Measurements from ENCODE around the gene GPR15. TPM values are rescaled to one million over a fixed set of nuclear protein-coding genes. Genes with fewer than 3 reads are reported as not detected.

Gene GPR15
- total RNA-seq, 2 donors from 2014 or later, result not detected

DNA sequence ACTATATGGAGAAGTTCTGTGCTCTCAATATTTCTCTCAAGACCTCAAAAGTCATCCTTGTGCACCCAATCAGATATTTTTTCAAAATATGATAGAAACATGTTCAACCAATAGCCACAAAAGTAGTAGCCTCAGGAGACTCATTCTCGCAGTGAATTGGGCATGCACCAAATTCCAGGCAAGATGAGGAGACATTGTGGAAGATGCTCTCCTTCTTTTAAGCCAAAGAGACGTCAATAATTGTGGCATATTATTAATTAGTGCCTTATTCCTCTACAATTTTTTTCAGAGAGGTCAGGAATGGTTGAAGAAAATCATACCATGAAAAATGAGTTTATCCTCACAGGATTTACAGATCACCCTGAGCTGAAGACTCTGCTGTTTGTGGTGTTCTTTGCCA is 34.4 kb upstream of the GPR15 start, which contains the start of gene OR5K2:
Gene OR5K2, plus strand, starts transcription at position 301 of the 400 bp plus-strand sequence. Its CDS starts 0 bp downstream, at position 301.
- Mint-ChIP-seq H3K4me1 (no peaks in the 10 kb centered on the region), H3K27ac (no peak within 1 kb of the TSS), H3K9me3 (no peaks in the 10 kb centered on the region), H3K36me3 (ENCODE audit: low read depth) (no peaks in the 10 kb centered on the region), H3K27me3 (ENCODE audit: insufficient read depth) (no peaks in the 10 kb centered on the region), H3K4me3 (no peak within 1 kb of the TSS)
- Histone ChIP-seq H3K9me3 (ENCODE audit: control insufficient read depth, low read length) (no peaks in the 10 kb centered on the region), H3K27me3 (ENCODE audit: control insufficient read depth, insufficient read depth, low read length, poor library complexity, severe bottlenecking) (no peaks in the 10 kb centered on the region), H3K4me3 (ENCODE audit: low read length) (no peak within 1 kb of the TSS), H3K9ac (ENCODE audit: extremely low read depth, low read length, poor library complexity, severe bottlenecking) (no peak within 1 kb of the TSS), H3K36me3 (ENCODE audit: control insufficient read depth, insufficient read depth, low read length) (no peaks in the 10 kb centered on the region), H3K4me1 (ENCODE audit: control insufficient read depth, insufficient read depth, low read length) (no peaks in the 10 kb centered on the region), H3K27ac (ENCODE audit: low read depth, low read length) (no peak within 1 kb of the TSS)
- TF ChIP-seq, protein P1, sequence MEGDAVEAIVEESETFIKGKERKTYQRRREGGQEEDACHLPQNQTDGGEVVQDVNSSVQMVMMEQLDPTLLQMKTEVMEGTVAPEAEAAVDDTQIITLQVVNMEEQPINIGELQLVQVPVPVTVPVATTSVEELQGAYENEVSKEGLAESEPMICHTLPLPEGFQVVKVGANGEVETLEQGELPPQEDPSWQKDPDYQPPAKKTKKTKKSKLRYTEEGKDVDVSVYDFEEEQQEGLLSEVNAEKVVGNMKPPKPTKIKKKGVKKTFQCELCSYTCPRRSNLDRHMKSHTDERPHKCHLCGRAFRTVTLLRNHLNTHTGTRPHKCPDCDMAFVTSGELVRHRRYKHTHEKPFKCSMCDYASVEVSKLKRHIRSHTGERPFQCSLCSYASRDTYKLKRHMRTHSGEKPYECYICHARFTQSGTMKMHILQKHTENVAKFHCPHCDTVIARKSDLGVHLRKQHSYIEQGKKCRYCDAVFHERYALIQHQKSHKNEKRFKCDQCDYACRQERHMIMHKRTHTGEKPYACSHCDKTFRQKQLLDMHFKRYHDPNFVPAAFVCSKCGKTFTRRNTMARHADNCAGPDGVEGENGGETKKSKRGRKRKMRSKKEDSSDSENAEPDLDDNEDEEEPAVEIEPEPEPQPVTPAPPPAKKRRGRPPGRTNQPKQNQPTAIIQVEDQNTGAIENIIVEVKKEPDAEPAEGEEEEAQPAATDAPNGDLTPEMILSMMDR (conservative IDR thresholded peaks at IDR 0.05), result no peak
- WGBS, 2 experiments (ENCODE audit: insufficient coverage in 1 of 2, insufficient read length in 1 of 2), result 81% methylated on average over 2 of the region's 2 CpGs; no CpG with 5 or more reads in 1 of the 2 experiments
- DNase-seq, result no peak

DNA sequence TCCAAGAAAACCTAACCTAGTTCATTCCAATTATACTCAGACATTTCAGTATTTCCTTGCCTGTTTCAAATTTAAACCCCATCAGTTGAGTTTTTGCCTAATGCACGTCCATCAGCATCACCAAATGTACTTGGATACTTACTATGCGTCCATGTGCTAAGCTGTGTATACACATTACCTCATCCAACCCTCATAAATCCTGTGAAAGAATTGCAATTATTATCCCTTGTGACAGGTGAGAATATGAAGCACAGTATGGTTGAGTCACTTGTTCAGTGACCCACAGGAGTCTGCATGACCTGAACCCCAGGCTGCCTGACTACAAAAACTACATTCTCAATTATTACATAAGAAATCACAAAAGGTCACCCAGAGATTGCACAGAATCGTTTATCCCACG is 31.8 kb upstream of the GPR15 start:
- DNase-seq, result no peak
- 94 to 100% methylated on average over 1 to 4 of the region's 4 CpGs for WGBS, 2 experiments (ENCODE audit: insufficient coverage in 1 of 2, insufficient read length in 1 of 2)
- H3K9ac ChIP-seq (ENCODE audit: extremely low read depth, low read length, poor library complexity, severe bottlenecking), result no peak overlapping the region
- H3K27ac Mint-ChIP-seq, result no peak overlapping the region
- no peaks in the 10 kb centered on the region for H3K27me3 Mint-ChIP-seq (ENCODE audit: insufficient read depth)
- H3K36me3 Mint-ChIP-seq (ENCODE audit: low read depth), result no peaks in the 10 kb centered on the region
- H3K27ac ChIP-seq (ENCODE audit: low read depth, low read length), result no peak overlapping the region
- H3K36me3 ChIP-seq (ENCODE audit: control insufficient read depth, insufficient read depth, low read length), result no peaks in the 10 kb centered on the region
- no peaks in the 10 kb centered on the region for H3K9me3 Mint-ChIP-seq
- no peaks in the 10 kb centered on the region for H3K9me3 ChIP-seq (ENCODE audit: control insufficient read depth, low read length)
- no peaks in the 10 kb centered on the region for H3K27me3 ChIP-seq (ENCODE audit: control insufficient read depth, insufficient read depth, low read length, poor library complexity, severe bottlenecking)
- TF ChIP-seq, protein P1 (conservative IDR thresholded peaks at IDR 0.05), result no peak
- H3K4me1 ChIP-seq (ENCODE audit: control insufficient read depth, insufficient read depth, low read length), result no peaks in the 10 kb centered on the region
- no peaks in the 10 kb centered on the region for H3K4me1 Mint-ChIP-seq
- no peak overlapping the region for H3K4me3 Mint-ChIP-seq
- H3K4me3 ChIP-seq (ENCODE audit: low read length), result no peak overlapping the region

DNA sequence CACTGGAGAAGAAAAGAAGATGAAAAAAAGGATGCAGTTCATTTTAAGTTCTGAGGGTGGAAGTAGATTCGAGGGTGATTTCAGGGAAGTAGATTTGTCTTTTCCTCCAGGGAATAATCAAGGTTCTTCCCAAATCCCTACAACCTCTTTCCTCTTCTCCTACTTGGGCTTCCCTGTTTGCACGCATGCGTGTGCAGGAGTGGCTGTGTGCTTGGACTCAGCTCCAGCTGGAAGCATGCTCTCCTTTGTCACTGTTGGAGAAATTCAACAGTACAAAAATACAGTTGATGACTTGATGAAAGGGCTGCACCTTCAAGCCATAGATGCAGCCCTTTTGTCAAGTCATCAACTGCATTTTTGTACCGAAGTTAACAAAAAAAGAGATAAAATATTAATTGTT is 30.5 kb upstream of the GPR15 start:
- H3K27ac ChIP-seq (ENCODE audit: low read depth, low read length), result no peak overlapping the region
- H3K9me3 ChIP-seq (ENCODE audit: control insufficient read depth, low read length), result no peaks in the 10 kb centered on the region
- H3K27me3 Mint-ChIP-seq (ENCODE audit: insufficient read depth), result no peaks in the 10 kb centered on the region
- no peaks in the 10 kb centered on the region for H3K4me1 Mint-ChIP-seq
- H3K9ac ChIP-seq (ENCODE audit: extremely low read depth, low read length, poor library complexity, severe bottlenecking), result no peak overlapping the region
- TF ChIP-seq, protein P1 (conservative IDR thresholded peaks at IDR 0.05), result no peak
- H3K27me3 ChIP-seq (ENCODE audit: control insufficient read depth, insufficient read depth, low read length, poor library complexity, severe bottlenecking), result no peaks in the 10 kb centered on the region
- H3K36me3 ChIP-seq (ENCODE audit: control insufficient read depth, insufficient read depth, low read length), result no peaks in the 10 kb centered on the region
- no peaks in the 10 kb centered on the region for H3K4me1 ChIP-seq (ENCODE audit: control insufficient read depth, insufficient read depth, low read length)
- no peaks in the 10 kb centered on the region for H3K9me3 Mint-ChIP-seq
- no peak overlapping the region for H3K4me3 Mint-ChIP-seq
- WGBS, 2 experiments (ENCODE audit: insufficient coverage in 1 of 2, insufficient read length in 1 of 2), result 85 to 90% methylated on average over 2 to 4 of the region's 4 CpGs
- H3K36me3 Mint-ChIP-seq (ENCODE audit: low read depth), result no peaks in the 10 kb centered on the region
- H3K4me3 ChIP-seq (ENCODE audit: low read length), result no peak overlapping the region
- no peak for DNase-seq
- H3K27ac Mint-ChIP-seq, result no peak overlapping the region
